PC-3 (cell line): Measurements from ENCODE around the gene KCNQ5. TPM values are rescaled to one million over a fixed set of nuclear protein-coding genes. Genes with fewer than 3 reads are reported as not detected.

ENCODE experiments used
- ATAC-seq: fragments of 200-7000 bp; cut with Tn5 transposase; 2 replicates; pipeline ENCODE4 v1.9.1; 2020; ENCODE audit warnings: mild to moderate bottlenecking, moderate library complexity
- BruUV-seq: library from RNA; stranded (reverse); fragments of 400-500 nt; replicated peaks from 2 replicates; lab custom pipeline; 2021; lab: Mats Ljungman, UMichigan
- CTCF ChIA-PET: fragments of 300-600 bp; sonication (Branson Sonifier 250); formaldehyde crosslinking; loops from one replicate; lab custom pipeline; 2022; ENCODE audit warnings: antibody characterized with exemption; lab: Charles Lee
- POLR2A ChIA-PET: fragments of 300-600 bp; sonication (Branson Sonifier 250); formaldehyde crosslinking; loops from one replicate; lab custom pipeline; 2022; ENCODE audit warnings: antibody characterized with exemption; ENCODE audit not compliant: unreplicated experiment; lab: Charles Lee
- DNase-seq: peaks from one replicate; pipeline ENCODE4 v3.0.0-alpha.2; 2015
- H2AFZ ChIP-seq: fragments of 300-600 bp; sonication (generic); 2 replicates; pipeline ENCODE4 v1.6.0; 2016; ENCODE audit warnings: antibody characterized with exemption, low read length
- H3F3A ChIP-seq: fragments of 300-600 bp; sonication (generic); one replicate; pipeline ENCODE4 v1.6.0; 2017; ENCODE audit warnings: antibody characterized with exemption, low read length, control low read depth, mild to moderate bottlenecking; ENCODE audit not compliant: unreplicated experiment
- H3K27ac ChIP-seq: fragments of 300-600 bp; sonication (generic); 2 replicates; pipeline ENCODE4 v1.5.1; 2016; ENCODE audit warnings: mild to moderate bottlenecking, low read length
- H3K27me3 ChIP-seq: fragments of 300-600 bp; sonication (generic); 2 replicates; pipeline ENCODE4 v1.6.1; 2016; ENCODE audit warnings: low read length, mixed read lengths
- H3K36me3 ChIP-seq: fragments of 300-600 bp; sonication (generic); 2 replicates; pipeline ENCODE4 v1.6.1; 2016; ENCODE audit warnings: low read depth, mixed run types, low read length, mixed read lengths
- H3K4me1 ChIP-seq: fragments of 300-600 bp; sonication (generic); 2 replicates; pipeline ENCODE4 v1.5.1; 2016; ENCODE audit warnings: low read length; ENCODE audit not compliant: insufficient read depth
- H3K4me2 ChIP-seq: fragments of 300-600 bp; sonication (generic); 2 replicates; pipeline ENCODE4 v1.6.0; 2016; ENCODE audit warnings: low read length
- H3K4me3 ChIP-seq: fragments of 300-600 bp; sonication (generic); 2 replicates; pipeline ENCODE4 v1.5.1; 2016; ENCODE audit warnings: mild to moderate bottlenecking, low read length, mixed read lengths
- H3K79me2 ChIP-seq: fragments of 300-600 bp; sonication (generic); 2 replicates; pipeline ENCODE4 v1.6.1; 2017; ENCODE audit warnings: low read length, mixed read lengths
- H3K9ac ChIP-seq: fragments of 300-600 bp; sonication (generic); 2 replicates; pipeline ENCODE4 v1.6.0; 2016; ENCODE audit warnings: mild to moderate bottlenecking, low read length
- H3K9me2 ChIP-seq: fragments of 300-600 bp; sonication (generic); replicated peaks from 2 replicates; pipeline ENCODE4 v1.6.1; 2016; ENCODE audit warnings: mixed run types, low read length, mixed read lengths
- H3K9me3 ChIP-seq: fragments of 300-600 bp; sonication (generic); 2 replicates; pipeline ENCODE4 v1.6.1; 2016; ENCODE audit warnings: low read length, mixed read lengths
- H4K20me1 ChIP-seq: fragments of 300-600 bp; sonication (generic); 2 replicates; pipeline ENCODE4 v1.6.1; 2016; ENCODE audit warnings: low read length, mixed read lengths
- EZH2 ChIP-seq: fragments of 300-600 bp; sonication (generic); IDR thresholded peaks from one replicate; pipeline ENCODE4 v1.6.1; 2017; ENCODE audit warnings: antibody characterized with exemption, mild to moderate bottlenecking, low read length; ENCODE audit not compliant: unreplicated experiment
- EZH2phosphoT487 ChIP-seq: fragments of 300-600 bp; sonication (generic); IDR thresholded peaks from 2 replicates; pipeline ENCODE4 v1.6.1; 2018; ENCODE audit warnings: mild to moderate bottlenecking, antibody characterized with exemption, low read length, borderline replicate concordance
- intact Hi-C: fragments of 100-400 bp; cut with micrococcal nuclease; formaldehyde crosslinking; loops from 2 replicates; pipeline ENCODE4 v1.9.0; 2023
- total RNA-seq: library from RNA; depleted of rRNA; stranded (reverse); fragments of >200 nt; gene quantifications from 2 replicates; pipeline ENCODE4 v1.2.3, GENCODE V29; 2014
- TF ChIP-seq, protein P1 (sequence below): fragments of 300-600 bp; sonication (generic); conservative IDR thresholded peaks from 2 replicates; pipeline ENCODE4 v1.5.1; 2017; ENCODE audit warnings: antibody characterized with exemption, low read depth, mild to moderate bottlenecking, low read length

The KCNQ5 gene
- total RNA-seq, 1 experiment from 2014 or later, result not detected

DNA sequence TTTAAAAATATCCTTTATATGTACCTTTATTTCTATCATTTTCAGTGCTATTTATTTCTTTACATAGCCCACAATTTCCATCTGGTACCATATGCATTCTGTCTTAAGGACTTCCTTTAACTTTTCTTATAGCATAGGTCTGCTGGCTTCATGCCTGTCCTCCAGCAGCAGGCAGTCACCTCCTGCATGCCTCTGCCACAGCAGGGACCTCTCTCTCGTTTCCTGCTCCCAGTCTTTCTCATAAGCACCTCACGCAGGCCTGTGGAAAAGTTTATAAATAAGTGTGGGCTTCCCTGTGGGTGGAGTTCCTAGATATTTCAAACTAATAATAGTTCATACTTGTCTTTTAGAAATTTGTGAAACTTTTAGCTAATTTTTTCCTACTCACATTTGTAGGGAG, 133.9 kb downstream of the KCNQ5 start:
- no peak overlapping the region for H3K27ac ChIP-seq
- H3K4me2 ChIP-seq, result no peak overlapping the region
- H3K27me3 ChIP-seq, result no peaks in the 10 kb centered on the region
- H3K9me2 ChIP-seq, result no peaks in the 10 kb centered on the region
- no peak overlapping the region for H2AFZ ChIP-seq
- no TSS peak for BruUV-seq
- H3K9me3 ChIP-seq, result no peaks in the 10 kb centered on the region
- DNase-seq (no peak), ATAC-seq (no peak)
- no peaks in the 10 kb centered on the region for H3K36me3 ChIP-seq
- no peak overlapping the region for H3K9ac ChIP-seq
- ChIA-PET CTCF (no interaction called here), POLR2A (no interaction called here)
- no peaks in the 10 kb centered on the region for H3F3A ChIP-seq
- H3K4me3 ChIP-seq, result no peak overlapping the region
- H3K4me1 ChIP-seq, result no peaks in the 10 kb centered on the region
- intact Hi-C loops, result no loop called here
- TF ChIP-seq EZH2, result no peak
- no peak for TF ChIP-seq EZH2phosphoT487
- TF ChIP-seq, protein P1, sequence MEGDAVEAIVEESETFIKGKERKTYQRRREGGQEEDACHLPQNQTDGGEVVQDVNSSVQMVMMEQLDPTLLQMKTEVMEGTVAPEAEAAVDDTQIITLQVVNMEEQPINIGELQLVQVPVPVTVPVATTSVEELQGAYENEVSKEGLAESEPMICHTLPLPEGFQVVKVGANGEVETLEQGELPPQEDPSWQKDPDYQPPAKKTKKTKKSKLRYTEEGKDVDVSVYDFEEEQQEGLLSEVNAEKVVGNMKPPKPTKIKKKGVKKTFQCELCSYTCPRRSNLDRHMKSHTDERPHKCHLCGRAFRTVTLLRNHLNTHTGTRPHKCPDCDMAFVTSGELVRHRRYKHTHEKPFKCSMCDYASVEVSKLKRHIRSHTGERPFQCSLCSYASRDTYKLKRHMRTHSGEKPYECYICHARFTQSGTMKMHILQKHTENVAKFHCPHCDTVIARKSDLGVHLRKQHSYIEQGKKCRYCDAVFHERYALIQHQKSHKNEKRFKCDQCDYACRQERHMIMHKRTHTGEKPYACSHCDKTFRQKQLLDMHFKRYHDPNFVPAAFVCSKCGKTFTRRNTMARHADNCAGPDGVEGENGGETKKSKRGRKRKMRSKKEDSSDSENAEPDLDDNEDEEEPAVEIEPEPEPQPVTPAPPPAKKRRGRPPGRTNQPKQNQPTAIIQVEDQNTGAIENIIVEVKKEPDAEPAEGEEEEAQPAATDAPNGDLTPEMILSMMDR, result no peak
- H3K79me2 ChIP-seq, result no peaks in the 10 kb centered on the region
- H4K20me1 ChIP-seq, result no peaks in the 10 kb centered on the region

DNA sequence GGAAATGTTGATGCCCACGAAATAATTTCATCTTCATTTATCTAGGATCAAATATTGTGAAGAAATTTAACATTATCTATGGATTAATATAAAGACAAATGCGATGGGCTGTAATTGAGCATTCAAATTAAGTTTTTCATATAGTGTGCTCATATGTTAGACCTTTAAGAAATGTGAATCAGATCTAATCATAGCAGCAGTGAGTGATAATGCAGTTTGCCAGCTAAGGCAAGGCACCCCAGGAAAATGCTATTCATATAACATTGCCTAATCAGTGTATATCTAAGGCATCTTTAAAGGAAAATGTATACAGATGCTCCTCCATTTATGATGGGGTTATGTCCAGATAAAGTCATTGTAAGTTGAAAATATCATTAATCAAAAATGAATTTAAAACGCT, 135.2 kb downstream of the KCNQ5 start:
- no peaks in the 10 kb centered on the region for H3K36me3 ChIP-seq

DNA sequence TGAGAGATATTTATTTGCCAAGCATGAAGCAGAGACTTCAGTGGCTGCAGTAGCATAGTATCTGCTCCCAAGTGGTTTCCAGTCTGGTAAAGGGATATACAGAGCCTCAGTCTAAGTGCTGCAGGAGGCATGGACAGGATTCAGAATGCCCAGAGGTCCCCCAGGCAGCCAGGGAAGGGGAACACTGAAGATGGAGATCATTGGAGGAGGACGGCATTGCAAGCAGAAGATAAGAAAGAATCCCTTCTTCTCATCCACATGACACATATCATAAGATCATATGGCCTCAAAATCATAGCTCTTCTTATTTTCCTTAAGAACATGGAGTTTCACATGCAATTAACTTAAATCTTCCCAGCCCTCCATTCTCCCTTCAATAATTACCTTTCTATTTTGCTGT, 136.1 kb downstream of the KCNQ5 start:
- no peak for ATAC-seq
- Histone ChIP-seq H3K9me2 (no peaks in the 10 kb centered on the region), H3K27me3 (no peaks in the 10 kb centered on the region), H3K79me2 (no peaks in the 10 kb centered on the region), H3K9me3 (no peaks in the 10 kb centered on the region), H3K9ac (no peak overlapping the region), H4K20me1 (no peaks in the 10 kb centered on the region), H3K4me1 (no peaks in the 10 kb centered on the region), H3K4me3 (no peak overlapping the region), H2AFZ (no peak overlapping the region), H3K27ac (no peak overlapping the region), H3K4me2 (no peak overlapping the region), H3K36me3 (no peaks in the 10 kb centered on the region), H3F3A (no peaks in the 10 kb centered on the region)
- ChIA-PET CTCF (no interaction called here), POLR2A (no interaction called here)
- DNase-seq, result no peak
- intact Hi-C loops, result no loop called here
- BruUV-seq, result no TSS peak
- TF ChIP-seq EZH2phosphoT487 (no peak), EZH2 (no peak)
- TF ChIP-seq, protein P1, result no peak

More for the DNA sequence above, 135.2 kb downstream of the KCNQ5 start:
- no peaks in the 10 kb centered on the region for H3K9me3 ChIP-seq
- no peaks in the 10 kb centered on the region for H3K9me2 ChIP-seq
- H3F3A ChIP-seq, result no peaks in the 10 kb centered on the region
- DNase-seq (no peak), ATAC-seq (no peak)
- no peak overlapping the region for H3K9ac ChIP-seq
- H4K20me1 ChIP-seq, result no peaks in the 10 kb centered on the region
- ChIA-PET POLR2A (no interaction called here), CTCF (no interaction called here)
- H3K4me2 ChIP-seq, result no peak overlapping the region
- H3K27ac ChIP-seq, result no peak overlapping the region
- no peak overlapping the region for H3K4me3 ChIP-seq
- H3K79me2 ChIP-seq, result no peaks in the 10 kb centered on the region
- TF ChIP-seq, protein P1, result no peak
- no peak for TF ChIP-seq EZH2phosphoT487
- no peak for TF ChIP-seq EZH2
- BruUV-seq, result no TSS peak
- intact Hi-C loops, result no loop called here
- no peaks in the 10 kb centered on the region for H3K4me1 ChIP-seq
- no peak overlapping the region for H2AFZ ChIP-seq
- no peaks in the 10 kb centered on the region for H3K27me3 ChIP-seq
